NCI-H146 (cell line): ENCODE data around the gene HRH2.

Experiments used
- DNase-seq: peaks from one replicate; lab custom pipeline; 2025; lab: John Stamatoyannopoulos, UW

The HRH2 gene

DNA sequence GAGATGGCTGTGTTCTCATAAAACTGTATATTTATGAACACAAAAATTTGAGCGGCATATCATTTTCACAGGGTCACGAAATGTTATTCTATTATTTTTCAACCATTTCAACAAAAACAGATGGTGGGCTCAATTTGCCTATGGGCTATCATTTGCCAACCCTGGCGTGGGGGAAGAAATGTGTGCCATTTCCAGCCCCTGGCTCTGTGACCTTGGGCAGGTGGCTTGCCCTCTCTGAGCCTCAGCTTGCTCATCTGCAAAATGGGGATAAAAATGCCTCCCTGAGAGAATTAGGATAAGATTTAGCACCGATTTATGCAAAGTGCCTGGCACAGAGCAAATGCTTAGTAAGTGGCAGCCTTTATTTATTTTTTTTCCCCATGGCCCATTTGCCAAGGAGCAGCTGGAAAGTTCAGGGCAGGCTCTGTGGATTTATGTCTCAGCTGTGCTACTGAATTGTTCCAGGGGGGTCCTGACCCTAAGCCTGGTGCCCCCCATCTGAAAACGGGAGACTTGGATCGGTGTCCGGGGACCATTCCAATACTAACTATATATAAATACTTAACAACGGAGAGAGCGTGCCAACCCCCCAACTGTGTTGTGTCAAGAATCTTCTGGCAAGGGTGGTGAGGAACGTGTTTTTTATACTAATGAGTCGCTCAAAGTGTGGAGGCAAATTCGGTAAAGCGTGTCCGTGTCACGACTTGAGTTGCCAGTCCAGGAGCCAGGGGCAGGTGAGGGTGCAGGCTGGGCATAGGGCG, 34.5 kb downstream of the HRH2 start:
- DNase-seq = no peak

DNA sequence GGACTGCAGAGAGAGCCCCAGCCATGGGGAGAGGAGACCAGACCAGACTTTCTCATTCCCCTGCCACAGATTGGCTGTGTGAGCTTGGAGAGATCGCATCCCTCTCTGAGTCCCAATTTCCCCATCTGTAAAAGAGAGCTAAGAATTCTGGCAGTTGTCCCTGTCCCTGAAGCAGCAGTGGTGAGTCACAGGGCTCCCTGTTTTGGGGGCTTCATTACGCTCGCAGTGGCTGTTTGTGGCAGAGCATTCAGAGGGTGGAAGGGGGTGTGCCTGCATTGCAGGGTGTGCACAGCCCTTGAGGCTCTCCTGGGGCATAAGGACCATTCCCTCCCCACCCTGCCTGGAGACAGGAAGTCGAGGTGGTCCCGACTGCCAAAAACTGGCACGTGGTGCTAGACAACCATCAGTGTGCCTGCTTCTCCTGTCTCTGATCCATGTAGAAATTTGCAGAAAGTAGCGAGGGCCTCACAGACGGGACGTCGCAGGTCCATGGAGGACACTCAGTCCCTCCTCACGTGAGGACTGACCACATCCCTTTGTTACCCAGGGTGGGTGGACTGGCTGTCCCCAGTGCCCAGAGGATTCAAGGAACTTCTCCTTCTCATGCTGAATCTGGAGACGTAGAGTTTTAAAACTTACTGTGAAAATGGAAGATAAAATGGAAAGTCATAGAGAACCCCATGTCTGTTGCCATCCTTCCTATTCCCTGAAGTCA, 35.3 kb downstream of the HRH2 start:
- DNase-seq = no peak

DNA sequence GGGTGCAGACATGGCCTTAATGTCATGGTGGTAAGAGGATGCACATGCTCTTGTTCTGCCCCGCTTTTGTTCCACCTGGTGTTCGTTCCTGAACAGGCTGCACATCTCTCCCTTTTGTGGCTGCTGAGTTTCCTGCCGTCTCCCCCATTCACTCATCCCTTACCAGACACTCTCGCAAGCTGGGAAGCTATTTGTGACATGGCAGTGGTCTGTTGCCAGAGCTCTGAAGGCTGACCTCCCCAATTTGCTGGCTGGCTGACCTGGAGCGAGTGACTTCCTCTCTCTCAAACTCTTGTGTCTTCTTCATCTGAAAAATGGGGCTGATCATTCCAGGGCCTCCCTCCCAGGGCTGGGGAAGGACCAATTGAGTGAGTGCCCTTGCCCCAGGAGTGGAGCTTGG, 35.9 kb downstream of the HRH2 start:
- no peak for DNase-seq

DNA sequence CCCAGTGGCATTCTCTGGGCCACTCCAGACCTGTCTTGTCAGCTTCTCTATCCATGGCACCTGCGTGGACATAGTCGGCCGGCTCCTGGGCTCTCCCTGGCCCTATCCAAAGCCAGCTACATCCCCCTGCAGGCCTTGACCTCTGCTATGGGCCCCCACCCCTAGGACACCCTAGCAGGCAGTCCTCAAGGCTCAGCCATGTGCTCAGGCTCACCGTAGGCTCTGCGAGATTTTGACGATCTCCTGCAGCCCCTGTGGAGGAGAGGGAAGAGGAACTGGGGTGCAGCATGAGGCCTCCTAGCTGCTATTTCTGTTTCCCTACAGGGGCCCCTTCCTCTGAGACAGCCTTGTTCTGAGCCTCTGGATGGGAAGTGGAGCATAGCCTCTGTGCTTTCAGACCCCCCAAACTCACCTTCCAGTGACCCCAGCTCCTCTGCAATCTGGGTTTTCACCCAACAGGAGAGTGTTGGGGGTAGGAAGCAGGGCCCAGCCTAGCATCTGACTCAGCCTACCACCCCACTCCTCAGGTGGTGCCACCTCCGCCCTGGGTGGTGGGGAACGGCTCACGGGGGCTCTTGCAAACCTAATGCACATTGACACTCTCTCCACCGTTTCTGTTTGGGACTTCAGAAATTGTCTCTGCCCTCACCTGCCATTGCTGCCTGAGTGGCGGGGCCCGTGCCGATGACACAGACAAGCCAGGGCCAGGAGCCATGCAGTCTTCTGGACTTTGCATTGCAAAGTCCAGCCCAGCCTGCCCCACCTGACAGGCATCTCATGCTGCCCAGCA, 36.7 kb downstream of the HRH2 start:
- DNase-seq = no peak

DNA sequence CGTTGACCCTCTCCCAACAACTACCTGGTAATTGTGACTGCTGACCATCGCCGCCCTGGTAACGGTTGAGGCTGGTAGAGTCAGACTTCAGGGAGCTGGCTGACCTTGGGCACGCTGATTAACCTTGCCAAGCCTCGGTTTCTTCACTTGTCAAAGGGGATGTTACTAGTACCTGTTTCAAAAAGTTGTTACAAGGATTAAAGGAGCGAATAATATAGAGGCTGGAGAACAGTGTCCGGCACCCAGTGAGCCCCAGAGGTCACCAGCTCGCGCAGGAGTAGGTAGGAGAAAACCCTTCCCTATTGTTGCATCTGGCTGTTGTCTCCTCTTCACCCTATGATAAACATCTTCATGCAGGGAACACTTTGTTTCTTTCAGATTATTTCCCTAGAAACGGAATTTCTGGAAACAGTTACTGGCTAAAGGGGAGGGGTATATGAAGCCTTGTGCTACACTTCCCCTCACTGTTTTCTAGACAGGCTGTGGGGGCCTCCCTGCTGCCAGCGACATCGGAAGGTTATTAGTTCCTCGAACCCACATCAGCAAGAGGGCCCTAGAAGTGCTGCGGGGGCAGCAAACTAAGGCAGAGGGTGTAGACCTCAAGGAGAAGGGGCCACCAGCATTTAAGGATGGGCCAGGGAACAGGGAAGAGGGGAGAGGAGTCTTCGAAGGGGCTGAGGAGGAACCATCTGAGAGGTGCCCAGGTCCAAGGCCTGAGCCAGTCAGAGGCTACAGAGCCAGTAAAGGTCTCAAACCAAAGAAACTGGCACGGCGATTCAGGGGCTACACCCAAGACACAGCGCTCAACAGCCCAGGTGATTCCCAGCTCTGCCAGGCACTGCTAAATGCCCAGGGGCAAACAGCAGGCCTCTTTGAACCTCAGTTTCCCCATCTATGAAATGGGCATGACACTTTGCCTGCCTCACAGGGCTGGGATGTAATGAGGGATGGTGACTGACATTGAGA, 37.6 kb downstream of the HRH2 start:
- no peak for DNase-seq

DNA sequence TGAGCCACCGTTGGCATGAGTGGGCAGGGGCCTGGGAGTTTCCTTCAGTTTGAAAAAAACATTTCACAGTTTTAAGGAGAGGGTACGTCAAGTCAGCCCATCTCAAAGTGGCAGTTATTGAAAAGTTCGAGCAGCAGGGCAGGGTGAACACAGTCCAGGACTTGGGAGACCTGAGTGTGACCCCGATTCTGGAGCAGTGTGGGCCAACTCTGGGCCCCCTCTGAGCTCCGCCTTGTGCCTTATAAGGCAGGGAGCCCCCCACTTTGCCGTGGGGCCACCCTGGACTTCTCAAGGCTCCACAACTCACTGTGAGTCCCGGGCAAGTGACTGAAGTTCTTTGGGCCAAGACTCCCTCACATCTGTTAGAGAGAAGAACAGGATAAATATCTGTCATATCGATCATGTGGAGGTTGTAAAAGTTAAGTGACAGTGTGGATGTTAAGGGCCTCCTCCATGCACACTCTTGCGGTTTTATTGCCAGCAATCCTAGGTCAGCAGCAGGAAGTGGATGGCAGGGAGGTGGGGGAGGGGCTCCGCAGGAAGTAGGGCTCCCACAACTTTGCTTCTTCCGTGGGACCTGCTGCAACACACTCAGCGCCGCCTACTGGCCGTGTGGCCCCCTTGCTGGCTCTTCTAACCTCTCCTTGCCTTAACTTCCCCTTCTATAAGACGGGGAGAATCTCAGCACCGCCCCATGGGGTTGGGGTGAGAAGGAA, 38.4 kb downstream of the HRH2 start:
- DNase-seq = no peak

DNA sequence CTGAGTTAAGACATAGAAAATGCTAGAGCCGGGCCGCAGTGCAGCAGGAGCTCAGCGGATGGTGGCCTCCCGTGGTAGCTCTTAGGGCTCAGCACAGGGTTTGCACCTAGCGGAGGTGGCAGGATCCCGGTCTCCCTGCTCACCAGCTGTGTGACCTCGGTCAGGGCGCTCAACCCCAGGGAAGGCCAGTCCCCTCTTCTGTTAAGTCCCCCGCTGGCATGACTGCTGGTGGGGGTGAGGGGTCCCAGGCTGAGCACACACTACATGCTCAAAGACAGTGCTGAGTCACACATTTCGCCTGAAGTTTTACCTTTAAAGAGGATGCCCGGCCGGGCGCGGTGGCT, 39.0 kb downstream of the HRH2 start:
- no peak for DNase-seq

DNA sequence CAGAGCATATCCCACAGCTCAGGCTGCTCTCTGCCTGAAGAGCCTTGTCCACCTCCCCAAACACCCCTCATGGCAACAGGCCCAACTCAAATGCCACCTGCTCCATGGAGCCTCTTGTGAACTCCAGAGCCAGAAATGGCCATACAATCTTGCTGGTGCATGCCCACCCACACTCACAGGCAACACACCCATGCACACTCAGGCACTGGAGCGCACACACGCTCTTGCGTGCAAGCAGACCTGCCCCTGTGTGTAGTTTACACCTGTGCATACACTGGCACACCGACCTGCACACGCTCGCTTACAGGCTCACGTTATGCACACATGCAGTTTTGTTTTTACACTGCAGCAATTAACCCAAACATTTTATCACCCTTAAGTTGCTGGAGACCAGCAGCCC, 40.0 kb downstream of the HRH2 start:
- no peak for DNase-seq

DNA sequence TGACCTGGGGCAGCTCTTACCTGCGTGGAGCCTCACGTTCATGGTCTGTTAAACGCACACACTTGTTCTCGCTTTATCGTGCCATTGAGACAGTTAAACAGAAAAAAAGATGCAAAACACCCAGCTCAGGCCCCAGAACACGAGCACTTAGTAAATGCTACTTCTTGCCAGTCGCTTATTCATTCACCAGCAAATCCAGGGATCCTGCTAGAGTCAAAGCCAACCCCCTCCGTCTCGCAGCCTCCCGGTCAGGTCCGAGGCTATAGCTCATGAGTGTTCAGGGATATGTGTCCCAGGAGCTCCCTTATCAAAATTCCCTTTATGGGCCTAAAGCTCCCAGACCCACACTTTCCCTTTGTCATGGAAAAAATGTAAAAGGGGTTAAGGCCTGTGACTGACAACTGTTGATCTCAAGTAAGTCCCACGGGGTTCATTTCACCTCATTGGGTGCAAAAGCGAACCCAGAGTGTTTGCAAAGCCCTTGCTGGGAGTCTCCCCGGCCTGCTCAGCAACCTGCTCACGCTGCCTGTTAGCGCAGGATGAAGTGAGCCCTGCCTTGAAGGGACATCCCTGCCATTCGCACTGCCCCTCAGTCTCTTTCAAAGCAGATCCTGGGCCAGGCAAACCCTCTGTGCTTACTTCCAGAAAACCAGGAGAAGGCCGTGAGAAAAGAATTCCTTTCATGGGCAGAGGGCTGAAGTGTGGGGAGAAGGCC, 40.7 kb downstream of the HRH2 start:
- no peak for DNase-seq

DNA sequence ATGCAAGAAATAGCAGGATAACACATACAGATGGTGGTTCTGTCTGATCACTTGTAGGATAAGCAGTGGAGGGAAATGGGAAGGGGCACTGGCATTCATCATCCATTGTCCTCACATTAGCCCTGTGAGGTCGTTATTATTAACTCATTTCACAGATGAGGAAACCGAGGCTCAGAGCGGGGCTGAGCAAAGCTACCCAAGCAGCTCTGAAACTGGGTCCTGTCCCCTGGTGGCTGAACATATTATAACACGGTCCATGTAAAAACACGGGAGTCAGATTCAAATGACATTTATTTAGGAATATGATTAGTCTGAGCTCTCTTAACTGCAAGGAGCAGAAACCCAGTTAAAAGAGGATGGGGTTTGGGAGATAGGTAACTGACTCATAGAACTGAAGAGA, 43.1 kb downstream of the HRH2 start:
- no peak for DNase-seq

DNA sequence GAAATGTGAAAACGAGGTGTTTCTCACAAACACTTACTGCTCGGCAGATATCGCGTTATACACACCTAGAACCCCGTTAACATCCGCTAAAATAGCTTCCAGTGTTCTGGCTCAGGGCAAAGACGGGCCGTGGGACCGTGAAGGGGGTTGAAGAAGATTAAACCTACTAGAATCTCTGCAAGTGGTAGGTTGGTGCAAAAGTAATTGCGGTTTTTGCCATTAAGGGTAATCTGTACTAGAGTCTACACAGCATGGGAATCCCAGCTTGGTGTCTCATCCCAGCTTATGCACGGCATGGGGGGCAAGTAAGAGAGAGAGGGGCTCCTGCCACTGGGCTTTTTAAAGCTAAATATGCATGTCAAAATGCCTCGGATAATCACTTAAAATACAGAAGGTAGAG, 43.9 kb downstream of the HRH2 start:
- DNase-seq = no peak

DNA sequence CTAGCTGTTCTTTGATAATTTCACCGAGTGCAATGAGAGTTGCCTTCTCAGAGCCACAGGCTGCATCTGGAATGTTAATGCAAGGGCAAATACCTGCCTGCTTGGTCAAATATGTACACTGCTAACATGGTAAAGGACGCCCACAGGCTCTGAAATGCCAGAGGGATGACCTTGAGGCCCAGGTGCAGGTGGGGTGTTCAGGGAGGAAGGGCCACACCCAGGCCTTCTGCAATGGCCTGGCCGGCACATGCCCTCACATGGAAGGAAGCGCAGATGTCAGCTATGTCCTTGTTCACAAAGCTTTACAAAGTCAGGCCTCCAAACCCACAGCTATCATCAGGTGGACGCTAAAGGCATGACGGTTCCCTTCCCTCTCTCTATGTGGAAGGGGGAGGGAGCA, 48.6 kb downstream of the HRH2 start:
- DNase-seq = peak; percentile 69

DNA sequence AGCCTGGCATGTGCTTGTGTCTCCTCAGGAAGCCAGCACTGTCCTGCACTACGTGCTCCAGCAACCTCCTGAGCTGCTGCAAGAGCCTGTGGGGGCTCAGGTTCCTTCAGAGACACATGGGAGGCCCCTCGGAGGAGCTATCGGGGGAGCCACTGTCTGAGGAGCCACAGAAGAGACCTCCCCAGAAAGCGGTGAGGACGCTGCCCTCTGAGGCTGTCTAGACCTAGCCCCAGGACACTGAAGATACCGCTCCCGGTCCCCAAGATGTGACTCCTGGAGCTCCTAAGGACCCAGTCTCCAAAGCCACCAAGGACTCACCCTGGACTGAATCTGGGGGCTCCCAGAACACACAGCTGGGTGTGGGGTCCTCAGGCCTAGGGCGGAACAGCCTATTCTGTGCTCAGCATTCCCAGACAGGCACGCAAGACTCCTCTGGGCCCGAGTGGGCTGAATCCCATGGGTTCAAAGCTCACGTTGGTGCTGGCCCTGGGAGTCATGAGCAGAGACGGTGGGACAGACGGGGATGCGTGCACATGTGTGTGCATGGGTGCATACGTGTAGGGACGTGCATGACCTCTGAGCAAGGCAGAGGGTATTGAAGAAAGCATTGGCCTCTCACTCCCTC, 50.0 kb downstream of the HRH2 start:
- no peak for DNase-seq

DNA sequence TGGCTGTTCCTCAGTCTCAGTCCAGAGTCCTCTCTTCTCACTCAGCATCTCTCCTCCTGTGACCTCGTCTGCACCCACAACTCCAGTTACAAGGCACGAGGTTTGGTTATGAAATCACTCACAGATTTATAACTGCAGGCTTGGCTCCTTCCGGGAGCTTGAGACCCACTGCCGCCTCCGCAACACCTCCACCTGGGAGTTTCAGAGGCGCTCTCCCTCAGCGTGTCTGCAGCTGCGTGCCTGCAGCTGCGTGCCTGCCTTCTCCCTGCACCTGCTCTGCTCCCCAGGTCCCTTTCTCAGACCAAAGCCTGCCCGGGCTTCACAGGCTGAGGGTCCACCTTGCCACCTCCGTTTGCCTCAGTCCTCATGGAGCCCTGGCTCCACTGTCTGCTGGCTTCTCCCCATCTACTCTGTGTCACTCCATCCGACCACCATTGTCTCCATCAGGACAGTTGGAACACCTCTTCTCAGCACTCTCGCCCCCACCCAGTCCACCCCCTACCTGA, 51.5 kb downstream of the HRH2 start:
- DNase-seq = peak; percentile 20

DNA sequence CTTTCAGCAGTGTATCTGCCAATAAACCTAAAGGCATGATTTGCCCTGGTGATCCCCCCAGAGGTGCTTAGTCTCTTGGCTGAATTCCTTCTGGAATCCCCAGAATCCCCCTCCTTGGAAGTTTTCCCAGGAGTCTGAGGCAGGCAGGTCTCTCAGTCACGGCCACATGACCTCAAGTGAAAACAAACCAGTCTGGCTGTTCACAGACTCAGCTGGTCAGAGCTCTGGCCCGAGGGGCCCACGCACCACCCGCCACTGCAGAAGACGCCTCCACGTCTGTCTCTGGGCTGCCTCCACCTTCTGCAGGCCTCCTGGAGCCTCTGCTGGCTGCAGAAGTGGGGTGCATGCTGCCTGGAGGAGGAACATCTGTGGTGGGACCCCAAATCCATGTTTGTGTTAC, 52.5 kb downstream of the HRH2 start:
- DNase-seq = no peak

DNA sequence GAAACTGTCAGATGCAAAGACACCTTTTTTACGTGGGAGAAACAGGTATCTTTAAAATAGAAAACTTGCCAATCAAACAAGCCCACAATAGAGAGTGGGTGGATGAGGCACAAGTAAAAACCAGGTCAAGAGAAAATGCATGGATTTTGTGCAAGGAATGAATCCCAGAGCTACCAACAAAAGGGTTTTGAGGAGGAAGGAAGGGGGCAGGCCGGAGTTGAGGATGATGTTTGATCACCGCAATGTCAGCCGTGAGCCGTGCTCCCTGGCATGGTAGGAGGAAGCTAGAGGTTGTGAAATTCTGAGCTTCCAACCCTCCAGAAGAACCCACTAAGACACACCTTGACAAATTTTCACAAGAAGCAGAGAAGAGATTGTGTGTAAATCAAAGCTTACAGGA, 53.2 kb downstream of the HRH2 start:
- DNase-seq = no peak

DNA sequence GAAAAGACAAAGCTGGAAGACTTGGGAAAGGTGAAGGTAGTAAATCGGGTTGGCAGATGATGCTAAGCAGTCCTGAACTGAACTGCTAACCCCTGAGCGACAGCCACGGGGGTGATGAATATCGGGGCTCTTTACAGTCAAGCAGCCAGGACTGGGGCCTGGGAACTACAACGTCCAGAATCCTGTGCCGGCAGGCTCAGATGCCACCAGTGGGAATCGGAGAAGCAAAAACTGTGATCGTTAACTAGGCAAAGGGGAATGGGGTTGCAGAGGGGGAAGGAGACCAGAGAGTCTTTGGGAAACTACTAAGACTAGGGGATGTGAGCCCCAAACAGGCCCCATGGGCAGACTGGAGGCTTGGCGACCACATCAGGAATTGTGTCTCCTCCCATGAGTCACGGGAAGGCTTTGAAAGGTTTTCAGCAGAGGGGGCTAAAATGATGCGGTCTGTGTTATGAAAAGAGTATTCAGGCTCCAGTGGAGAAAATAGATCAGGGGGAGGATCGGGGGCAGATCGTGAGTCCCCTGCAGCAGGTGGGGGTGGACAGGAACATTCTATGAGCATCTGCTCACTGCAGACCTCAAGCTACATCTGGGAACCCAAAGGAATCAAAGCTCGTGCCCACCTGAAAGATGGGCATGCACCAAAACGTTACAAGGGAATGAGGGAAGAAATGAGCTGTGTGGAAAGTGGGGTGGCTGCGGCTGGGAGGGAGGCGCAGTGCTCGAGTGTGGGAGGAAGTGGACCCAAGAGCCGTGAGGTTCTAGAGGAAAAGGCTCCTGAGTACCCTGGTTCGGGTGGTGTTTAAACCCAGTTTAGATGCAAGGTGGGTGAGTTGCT, 53.8 kb downstream of the HRH2 start:
- DNase-seq = no peak

DNA sequence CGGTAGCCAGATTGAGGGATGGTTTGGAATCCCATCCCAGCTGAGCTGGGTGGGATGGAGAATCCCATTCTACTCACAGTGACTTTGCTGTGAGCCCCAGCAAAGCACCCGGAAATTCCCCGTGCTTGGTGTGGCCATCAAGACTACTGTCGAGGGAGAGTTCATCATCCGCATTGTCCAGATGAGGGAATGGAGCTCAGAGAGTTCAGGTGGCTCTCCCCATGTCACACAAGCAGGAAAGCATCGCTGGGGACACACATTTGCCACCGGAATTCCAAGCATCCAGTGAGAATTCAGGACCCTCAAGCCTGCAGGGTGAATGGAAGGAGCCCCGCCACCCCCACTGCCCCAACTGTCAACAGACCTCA, 54.4 kb downstream of the HRH2 start:
- no peak for DNase-seq

DNA sequence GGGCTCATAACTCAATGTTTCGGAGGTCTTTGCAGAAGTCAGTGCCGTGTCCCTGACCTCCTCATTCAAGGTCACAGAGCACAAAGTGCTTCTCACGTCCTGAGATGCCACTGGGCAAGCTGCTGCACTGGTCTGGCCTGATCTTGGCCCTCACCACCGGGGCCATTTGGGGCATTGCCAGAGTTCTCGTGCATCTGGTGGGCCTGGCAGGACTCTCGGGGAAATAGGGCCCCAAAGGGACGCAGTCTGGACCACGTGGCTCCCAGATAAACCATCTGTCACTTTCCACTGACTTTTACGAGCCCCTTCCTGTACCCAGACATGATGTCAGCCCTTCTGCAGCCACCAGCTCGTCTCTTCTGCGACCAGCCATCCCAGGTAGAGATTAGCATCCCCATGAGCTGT, 54.8 kb downstream of the HRH2 start:
- DNase-seq = no peak
